ENCODE measurements around the gene YARS1. TPM values are rescaled to one million over a fixed set of nuclear protein-coding genes. Genes with fewer than 3 reads are reported as not detected.

The YARS1 gene
- total RNA-seq, 4 donors from 2014 or later, result 29.1 to 54.1 (median 46.0) TPM

DNA sequence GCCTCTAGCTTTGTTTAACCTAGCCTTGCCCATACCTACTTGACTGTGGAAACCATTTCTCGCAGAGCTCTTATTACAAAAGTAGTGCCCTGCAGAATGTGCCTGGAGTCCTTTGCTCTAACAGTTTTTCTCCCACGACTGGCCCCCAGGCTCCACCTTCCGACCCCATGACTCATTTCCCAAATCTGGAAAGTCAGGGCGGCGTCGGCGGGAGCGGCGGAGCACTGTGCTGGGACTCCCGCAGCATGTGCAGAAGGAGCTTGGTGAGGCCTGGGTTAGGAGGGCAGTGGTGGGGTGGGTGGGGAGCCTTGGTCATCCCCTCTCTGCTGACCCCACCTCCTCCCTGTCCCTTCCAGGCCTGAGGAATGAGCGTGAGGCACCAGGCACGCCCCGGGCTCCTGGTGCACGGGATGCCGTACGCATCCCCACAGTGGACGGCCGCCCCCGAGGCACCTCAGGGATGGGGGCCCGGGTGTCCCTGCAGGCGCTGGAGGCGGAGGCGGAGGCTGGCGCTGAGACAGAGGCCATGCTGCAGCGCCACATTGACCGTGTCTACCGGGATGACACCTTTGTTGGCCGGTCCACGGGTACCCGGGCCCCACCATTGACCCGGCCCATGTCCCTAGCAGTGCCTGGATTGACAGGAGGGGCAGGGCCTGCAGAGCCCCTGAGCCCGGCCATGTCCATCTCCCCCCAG is 47.5 kb downstream of the YARS1 start:
- H3K36me3 ChIP-seq, result peaks cover 0 to 54% of the 10 kb centered on the region in 2 donors
- TF ChIP-seq EP300 (IDR thresholded peaks at IDR 0.05) (no peak), POLR2A (IDR thresholded peaks at IDR 0.05) (no peak), CTCF (IDR thresholded peaks at IDR 0.05) (no peak), POLR2AphosphoS5 (IDR thresholded peaks at IDR 0.05) (no peak)
- ATAC-seq, result no peak
- H3K4me1 ChIP-seq, result peaks cover 0 to 53% (median 29%) of the 10 kb centered on the region in 3 donors
- no peaks in the 10 kb centered on the region for H3K9me3 ChIP-seq
- no peak overlapping the region for H3K4me3 ChIP-seq
- H3K27me3 ChIP-seq, result no peaks in the 10 kb centered on the region
- WGBS, 2 donors (ENCODE audit: low coverage in 1 of 2), result 75 to 77% methylated on average over 1 to 8 of the region's 32 CpGs
- H3K27ac ChIP-seq, result no peak overlapping the region

GRCh38 chr1:32768110-32768850 is 48.9 kb downstream of the YARS1 start:
- 68 to 85% methylated on average over 11 to 12 of the region's 16 CpGs for WGBS, 2 donors (ENCODE audit: low coverage in 1 of 2)
- H3K4me3 ChIP-seq, result no peak overlapping the region
- peaks cover 0 to 48% of the 10 kb centered on the region in 2 donors for H3K36me3 ChIP-seq
- H3K4me1 ChIP-seq, result peaks cover 0 to 58% (median 29%) of the 10 kb centered on the region in 3 donors
- ATAC-seq, result no peak
- TF ChIP-seq POLR2A (IDR thresholded peaks at IDR 0.05) (no peak), POLR2AphosphoS5 (IDR thresholded peaks at IDR 0.05) (no peak), CTCF (IDR thresholded peaks at IDR 0.05) (no peak), EP300 (IDR thresholded peaks at IDR 0.05) (no peak)
- H3K9me3 ChIP-seq, result no peaks in the 10 kb centered on the region
- H3K27ac ChIP-seq, result peak overlapping the region in 3 of 4 donors; percentile 48 to 59 (median 52)
- no peaks in the 10 kb centered on the region for H3K27me3 ChIP-seq

DNA sequence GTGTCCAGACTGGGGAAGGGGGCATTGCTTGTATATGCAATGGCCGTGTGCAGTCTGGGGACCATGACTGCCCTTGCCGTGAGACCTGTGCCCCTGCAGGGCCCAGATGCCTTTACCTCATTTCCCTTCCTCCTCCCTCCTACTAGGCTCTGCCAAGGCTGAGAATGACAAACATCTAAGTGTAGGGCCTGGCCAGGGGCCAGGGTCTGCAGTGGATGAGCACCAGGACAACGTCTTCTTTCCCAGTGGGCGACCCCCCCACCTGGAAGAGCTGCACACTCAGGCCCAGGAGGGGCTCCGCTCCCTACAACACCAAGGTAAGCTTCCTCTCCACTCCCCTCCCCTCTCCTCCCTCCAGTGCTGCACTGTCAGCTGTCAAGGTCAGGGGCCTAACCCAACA is 49.5 kb downstream of the YARS1 start:
- no peak overlapping the region for H3K4me3 ChIP-seq
- no peak for TF ChIP-seq POLR2A (IDR thresholded peaks at IDR 0.05)
- TF ChIP-seq CTCF (IDR thresholded peaks at IDR 0.05), result no peak
- TF ChIP-seq POLR2AphosphoS5 (IDR thresholded peaks at IDR 0.05), result no peak
- no peak for TF ChIP-seq EP300 (IDR thresholded peaks at IDR 0.05)
- peak; percentile 17 for ATAC-seq
- peaks cover 0 to 46% of the 10 kb centered on the region in 2 donors for H3K36me3 ChIP-seq
- H3K4me1 ChIP-seq, result peaks cover 0 to 53% (median 27%) of the 10 kb centered on the region in 3 donors
- no peaks in the 10 kb centered on the region for H3K27me3 ChIP-seq
- no peaks in the 10 kb centered on the region for H3K9me3 ChIP-seq
- 0 to 80% methylated on average over 1 of the region's 5 CpGs for WGBS, 2 donors (ENCODE audit: low coverage in 1 of 2)
- peak overlapping the region in 3 of 4 donors; percentile 46 to 59 (median 52) for H3K27ac ChIP-seq

DNA sequence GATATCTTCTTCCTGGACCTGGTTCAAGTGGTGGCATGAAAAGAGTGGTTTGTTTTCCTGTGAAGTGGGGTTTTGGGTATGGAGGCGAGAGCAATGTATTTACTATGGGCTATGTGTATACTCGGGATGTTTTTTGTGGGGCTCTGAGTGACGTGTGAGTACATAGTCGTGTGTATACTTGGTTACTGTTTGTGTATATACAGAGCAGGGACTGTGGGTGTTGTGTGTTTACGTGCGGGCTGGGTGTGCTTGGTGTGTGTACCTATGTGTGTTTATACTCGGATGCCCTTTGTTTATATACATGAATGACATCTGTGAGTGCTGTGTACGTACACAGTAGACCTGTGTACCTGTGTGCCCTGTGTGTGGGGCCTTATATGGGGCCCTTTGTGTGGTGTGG is 50.0 kb downstream of the YARS1 start:
- 46 to 66% methylated on average over 4 to 6 of the region's 8 CpGs for WGBS, 2 donors (ENCODE audit: low coverage in 1 of 2)

More for the DNA sequence above, 50.0 kb downstream of the YARS1 start:
- no peak for ATAC-seq
- Histone ChIP-seq H3K4me1 (peaks cover 0 to 53% (median 26%) of the 10 kb centered on the region in 3 donors), H3K27me3 (no peaks in the 10 kb centered on the region), H3K36me3 (peaks cover 0 to 46% of the 10 kb centered on the region in 2 donors), H3K4me3 (no peak overlapping the region), H3K9me3 (no peaks in the 10 kb centered on the region), H3K27ac (peak overlapping the region in 3 of 4 donors; percentile 46 to 59 (median 52))
- TF ChIP-seq POLR2AphosphoS5 (IDR thresholded peaks at IDR 0.05), result no peak
- no peak for TF ChIP-seq CTCF (IDR thresholded peaks at IDR 0.05)
- no peak for TF ChIP-seq EP300 (IDR thresholded peaks at IDR 0.05)
- no peak for TF ChIP-seq POLR2A (IDR thresholded peaks at IDR 0.05)
